ENCODE results near the gene TSSC4. TPM values are rescaled to one million over a fixed set of nuclear protein-coding genes. Genes with fewer than 3 reads are reported as not detected.

Gene TSSC4
- total and polyA plus RNA-seq, 9 of the 15 experiments (the other 6 are each of a cell fraction or from before 2014, with no cell fraction given) = 0.41 to 54.2 (median 11.0) TPM

DNA sequence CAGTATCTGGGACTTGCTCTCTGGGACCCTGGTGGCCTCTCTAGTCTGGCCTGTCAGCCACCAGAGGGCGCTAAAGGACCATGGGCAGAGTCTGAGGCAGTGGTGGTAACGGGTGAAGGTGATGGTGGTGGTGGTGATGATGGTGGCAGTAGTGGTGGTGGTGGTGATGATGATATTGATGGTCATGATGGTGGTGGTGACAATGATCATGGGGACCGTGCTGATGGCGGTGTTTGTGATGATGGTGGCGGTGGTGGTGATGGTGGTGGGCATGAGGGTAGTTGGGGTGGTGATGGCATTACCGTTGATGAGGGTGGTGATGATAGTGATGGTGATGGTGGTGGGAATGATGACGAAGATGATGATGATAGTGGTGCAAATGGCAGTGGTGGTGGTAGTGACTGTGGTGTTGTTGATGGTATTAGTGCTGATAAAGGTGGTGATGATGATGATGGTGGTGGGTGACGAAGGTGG, 27.8 kb downstream of the TSSC4 start (continued):
- TF ChIP-seq, protein P1, sequence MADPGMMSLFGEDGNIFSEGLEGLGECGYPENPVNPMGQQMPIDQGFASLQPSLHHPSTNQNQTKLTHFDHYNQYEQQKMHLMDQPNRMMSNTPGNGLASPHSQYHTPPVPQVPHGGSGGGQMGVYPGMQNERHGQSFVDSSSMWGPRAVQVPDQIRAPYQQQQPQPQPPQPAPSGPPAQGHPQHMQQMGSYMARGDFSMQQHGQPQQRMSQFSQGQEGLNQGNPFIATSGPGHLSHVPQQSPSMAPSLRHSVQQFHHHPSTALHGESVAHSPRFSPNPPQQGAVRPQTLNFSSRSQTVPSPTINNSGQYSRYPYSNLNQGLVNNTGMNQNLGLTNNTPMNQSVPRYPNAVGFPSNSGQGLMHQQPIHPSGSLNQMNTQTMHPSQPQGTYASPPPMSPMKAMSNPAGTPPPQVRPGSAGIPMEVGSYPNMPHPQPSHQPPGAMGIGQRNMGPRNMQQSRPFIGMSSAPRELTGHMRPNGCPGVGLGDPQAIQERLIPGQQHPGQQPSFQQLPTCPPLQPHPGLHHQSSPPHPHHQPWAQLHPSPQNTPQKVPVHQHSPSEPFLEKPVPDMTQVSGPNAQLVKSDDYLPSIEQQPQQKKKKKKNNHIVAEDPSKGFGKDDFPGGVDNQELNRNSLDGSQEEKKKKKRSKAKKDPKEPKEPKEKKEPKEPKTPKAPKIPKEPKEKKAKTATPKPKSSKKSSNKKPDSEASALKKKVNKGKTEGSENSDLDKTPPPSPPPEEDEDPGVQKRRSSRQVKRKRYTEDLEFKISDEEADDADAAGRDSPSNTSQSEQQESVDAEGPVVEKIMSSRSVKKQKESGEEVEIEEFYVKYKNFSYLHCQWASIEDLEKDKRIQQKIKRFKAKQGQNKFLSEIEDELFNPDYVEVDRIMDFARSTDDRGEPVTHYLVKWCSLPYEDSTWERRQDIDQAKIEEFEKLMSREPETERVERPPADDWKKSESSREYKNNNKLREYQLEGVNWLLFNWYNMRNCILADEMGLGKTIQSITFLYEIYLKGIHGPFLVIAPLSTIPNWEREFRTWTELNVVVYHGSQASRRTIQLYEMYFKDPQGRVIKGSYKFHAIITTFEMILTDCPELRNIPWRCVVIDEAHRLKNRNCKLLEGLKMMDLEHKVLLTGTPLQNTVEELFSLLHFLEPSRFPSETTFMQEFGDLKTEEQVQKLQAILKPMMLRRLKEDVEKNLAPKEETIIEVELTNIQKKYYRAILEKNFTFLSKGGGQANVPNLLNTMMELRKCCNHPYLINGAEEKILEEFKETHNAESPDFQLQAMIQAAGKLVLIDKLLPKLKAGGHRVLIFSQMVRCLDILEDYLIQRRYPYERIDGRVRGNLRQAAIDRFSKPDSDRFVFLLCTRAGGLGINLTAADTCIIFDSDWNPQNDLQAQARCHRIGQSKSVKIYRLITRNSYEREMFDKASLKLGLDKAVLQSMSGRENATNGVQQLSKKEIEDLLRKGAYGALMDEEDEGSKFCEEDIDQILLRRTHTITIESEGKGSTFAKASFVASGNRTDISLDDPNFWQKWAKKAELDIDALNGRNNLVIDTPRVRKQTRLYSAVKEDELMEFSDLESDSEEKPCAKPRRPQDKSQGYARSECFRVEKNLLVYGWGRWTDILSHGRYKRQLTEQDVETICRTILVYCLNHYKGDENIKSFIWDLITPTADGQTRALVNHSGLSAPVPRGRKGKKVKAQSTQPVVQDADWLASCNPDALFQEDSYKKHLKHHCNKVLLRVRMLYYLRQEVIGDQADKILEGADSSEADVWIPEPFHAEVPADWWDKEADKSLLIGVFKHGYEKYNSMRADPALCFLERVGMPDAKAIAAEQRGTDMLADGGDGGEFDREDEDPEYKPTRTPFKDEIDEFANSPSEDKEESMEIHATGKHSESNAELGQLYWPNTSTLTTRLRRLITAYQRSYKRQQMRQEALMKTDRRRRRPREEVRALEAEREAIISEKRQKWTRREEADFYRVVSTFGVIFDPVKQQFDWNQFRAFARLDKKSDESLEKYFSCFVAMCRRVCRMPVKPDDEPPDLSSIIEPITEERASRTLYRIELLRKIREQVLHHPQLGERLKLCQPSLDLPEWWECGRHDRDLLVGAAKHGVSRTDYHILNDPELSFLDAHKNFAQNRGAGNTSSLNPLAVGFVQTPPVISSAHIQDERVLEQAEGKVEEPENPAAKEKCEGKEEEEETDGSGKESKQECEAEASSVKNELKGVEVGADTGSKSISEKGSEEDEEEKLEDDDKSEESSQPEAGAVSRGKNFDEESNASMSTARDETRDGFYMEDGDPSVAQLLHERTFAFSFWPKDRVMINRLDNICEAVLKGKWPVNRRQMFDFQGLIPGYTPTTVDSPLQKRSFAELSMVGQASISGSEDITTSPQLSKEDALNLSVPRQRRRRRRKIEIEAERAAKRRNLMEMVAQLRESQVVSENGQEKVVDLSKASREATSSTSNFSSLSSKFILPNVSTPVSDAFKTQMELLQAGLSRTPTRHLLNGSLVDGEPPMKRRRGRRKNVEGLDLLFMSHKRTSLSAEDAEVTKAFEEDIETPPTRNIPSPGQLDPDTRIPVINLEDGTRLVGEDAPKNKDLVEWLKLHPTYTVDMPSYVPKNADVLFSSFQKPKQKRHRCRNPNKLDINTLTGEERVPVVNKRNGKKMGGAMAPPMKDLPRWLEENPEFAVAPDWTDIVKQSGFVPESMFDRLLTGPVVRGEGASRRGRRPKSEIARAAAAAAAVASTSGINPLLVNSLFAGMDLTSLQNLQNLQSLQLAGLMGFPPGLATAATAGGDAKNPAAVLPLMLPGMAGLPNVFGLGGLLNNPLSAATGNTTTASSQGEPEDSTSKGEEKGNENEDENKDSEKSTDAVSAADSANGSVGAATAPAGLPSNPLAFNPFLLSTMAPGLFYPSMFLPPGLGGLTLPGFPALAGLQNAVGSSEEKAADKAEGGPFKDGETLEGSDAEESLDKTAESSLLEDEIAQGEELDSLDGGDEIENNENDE (IDR thresholded peaks at IDR 0.05; ENCODE audit: low read depth, low read length) = no peak
- TF ChIP-seq, protein P2, sequence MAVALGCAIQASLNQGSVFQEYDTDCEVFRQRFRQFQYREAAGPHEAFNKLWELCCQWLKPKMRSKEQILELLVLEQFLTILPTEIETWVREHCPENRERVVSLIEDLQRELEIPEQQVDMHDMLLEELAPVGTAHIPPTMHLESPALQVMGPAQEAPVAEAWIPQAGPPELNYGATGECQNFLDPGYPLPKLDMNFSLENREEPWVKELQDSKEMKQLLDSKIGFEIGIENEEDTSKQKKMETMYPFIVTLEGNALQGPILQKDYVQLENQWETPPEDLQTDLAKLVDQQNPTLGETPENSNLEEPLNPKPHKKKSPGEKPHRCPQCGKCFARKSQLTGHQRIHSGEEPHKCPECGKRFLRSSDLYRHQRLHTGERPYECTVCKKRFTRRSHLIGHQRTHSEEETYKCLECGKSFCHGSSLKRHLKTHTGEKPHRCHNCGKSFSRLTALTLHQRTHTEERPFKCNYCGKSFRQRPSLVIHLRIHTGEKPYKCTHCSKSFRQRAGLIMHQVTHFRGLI (CRISPR knock-in tag; IDR thresholded peaks at IDR 0.05) = no peak
- no peak for TF ChIP-seq NFE2L1 (tag; IDR thresholded peaks at IDR 0.05; ENCODE audit: borderline replicate concordance, low read depth)
- TF ChIP-seq CC2D1A (IDR thresholded peaks at IDR 0.05) = peak; percentile 94
- TF ChIP-seq, protein P3, sequence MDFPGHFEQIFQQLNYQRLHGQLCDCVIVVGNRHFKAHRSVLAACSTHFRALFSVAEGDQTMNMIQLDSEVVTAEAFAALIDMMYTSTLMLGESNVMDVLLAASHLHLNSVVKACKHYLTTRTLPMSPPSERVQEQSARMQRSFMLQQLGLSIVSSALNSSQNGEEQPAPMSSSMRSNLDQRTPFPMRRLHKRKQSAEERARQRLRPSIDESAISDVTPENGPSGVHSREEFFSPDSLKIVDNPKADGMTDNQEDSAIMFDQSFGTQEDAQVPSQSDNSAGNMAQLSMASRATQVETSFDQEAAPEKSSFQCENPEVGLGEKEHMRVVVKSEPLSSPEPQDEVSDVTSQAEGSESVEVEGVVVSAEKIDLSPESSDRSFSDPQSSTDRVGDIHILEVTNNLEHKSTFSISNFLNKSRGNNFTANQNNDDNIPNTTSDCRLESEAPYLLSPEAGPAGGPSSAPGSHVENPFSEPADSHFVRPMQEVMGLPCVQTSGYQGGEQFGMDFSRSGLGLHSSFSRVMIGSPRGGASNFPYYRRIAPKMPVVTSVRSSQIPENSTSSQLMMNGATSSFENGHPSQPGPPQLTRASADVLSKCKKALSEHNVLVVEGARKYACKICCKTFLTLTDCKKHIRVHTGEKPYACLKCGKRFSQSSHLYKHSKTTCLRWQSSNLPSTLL (IDR thresholded peaks at IDR 0.05) = no peak
- no peak for TF ChIP-seq PML (IDR thresholded peaks at IDR 0.05; ENCODE audit: low read length)
- no peak for TF ChIP-seq PHF8 (IDR thresholded peaks at IDR 0.05; ENCODE audit: borderline replicate concordance, low read length)
- TF ChIP-seq FOXA1 (IDR thresholded peaks at IDR 0.05; ENCODE audit: borderline replicate concordance) = no peak
- no peak for TF ChIP-seq EP300 (IDR thresholded peaks at IDR 0.05; ENCODE audit: low read length)
- TF ChIP-seq SMARCA5 (IDR thresholded peaks at IDR 0.05) = peak; percentile 63; the same call in 1 of the 2 replicates
- TF ChIP-seq ETV6 (IDR thresholded peaks at IDR 0.05; ENCODE audit: borderline replicate concordance in 1 of 2, low read depth in 2 of 2, low read length in 1 of 2) = no peak
- TF ChIP-seq ETV6 (CRISPR knock-in tag; IDR thresholded peaks at IDR 0.05; ENCODE audit: borderline replicate concordance) = no peak
- no peak for TF ChIP-seq ZNF224 (CRISPR knock-in tag; IDR thresholded peaks at IDR 0.05)

Measured in K562 (cell line).